ENCODE results near the gene TEX261. TPM values are rescaled to one million over a fixed set of nuclear protein-coding genes. Genes with fewer than 3 reads are reported as not detected.

Gene TEX261
- total and polyA plus RNA-seq, 2 donors, result 11.9 to 14.8 TPM

DNA sequence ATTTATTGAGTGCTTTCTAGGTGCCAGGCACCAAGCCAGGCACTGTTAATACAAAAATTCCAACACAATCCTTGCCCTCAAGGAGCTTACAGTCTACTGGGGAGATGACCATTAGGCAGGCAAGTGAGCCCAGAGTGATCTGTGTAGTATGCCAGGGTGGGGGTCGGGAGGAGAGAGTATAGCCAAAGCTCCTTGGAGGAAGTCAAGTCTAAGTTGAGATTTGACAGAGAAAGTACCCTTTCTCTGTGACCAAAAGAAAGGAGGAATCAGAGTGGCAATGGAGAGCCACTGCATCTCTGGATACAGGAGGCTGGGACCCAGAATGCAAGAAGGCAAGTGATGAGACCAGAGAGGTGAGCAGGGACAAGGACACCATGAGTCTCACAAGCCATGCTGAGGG, 8.7 kb downstream of the TEX261 start:
- no peak for DNase-seq (ENCODE audit: low read depth in 6 of 9, low spot score in 9 of 9)

DNA sequence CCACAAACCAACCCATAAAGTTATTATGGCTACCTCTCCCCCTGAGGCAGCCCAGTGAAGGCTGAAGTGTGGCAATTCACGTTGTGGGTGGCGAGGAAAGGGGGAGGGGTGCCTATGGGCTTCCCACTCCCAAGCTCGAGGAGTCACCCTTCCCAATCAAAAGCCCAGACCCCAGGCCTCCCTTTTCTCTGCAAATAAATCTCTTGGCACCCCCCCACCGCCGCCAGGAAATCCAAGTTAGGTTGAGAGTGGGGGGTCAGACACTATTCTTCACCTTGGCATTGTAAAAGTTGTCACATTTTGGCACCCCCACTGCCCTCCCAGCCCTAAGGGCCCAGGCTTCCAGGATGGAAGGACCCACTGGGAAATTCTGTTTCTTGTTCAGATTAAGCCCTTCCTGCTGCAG, 9.4 kb downstream of the TEX261 start:
- 86% methylated on average over 5 of the region's 5 CpGs for WGBS
- Histone ChIP-seq H3K36me3 (ENCODE audit: control insufficient read depth in 2 of 2, insufficient read depth in 2 of 2, low read length in 1 of 2) (peaks cover 39 to 40% of the 10 kb centered on the region in 2 donors), H3K27me3 (ENCODE audit: control insufficient read depth in 2 of 2, insufficient read depth in 1 of 2, low read length in 1 of 2) (no peaks in the 10 kb centered on the region), H3K4me3 (ENCODE audit: low read length in 2 of 2) (no peak overlapping the region), H3K27ac (ENCODE audit: low read depth in 1 of 2, low read length in 1 of 2) (no peak overlapping the region), H3K4me1 (ENCODE audit: control insufficient read depth in 2 of 2, insufficient read depth in 2 of 2, low read length in 2 of 2) (peaks cover 0 to 4% of the 10 kb centered on the region in 2 donors), H3K9me3 (ENCODE audit: control insufficient read depth in 2 of 2, insufficient read depth in 1 of 2, low read length in 1 of 2) (no peaks in the 10 kb centered on the region)
- no peak for DNase-seq (ENCODE audit: low read depth in 6 of 9, low spot score in 9 of 9)

More for the DNA sequence above, 8.7 kb downstream of the TEX261 start:
- Histone ChIP-seq H3K27ac (ENCODE audit: low read depth in 1 of 2, low read length in 1 of 2) (no peak overlapping the region), H3K4me3 (ENCODE audit: low read length in 2 of 2) (no peak overlapping the region), H3K36me3 (ENCODE audit: control insufficient read depth in 2 of 2, insufficient read depth in 2 of 2, low read length in 1 of 2) (peaks cover 39 to 45% of the 10 kb centered on the region in 2 donors), H3K27me3 (ENCODE audit: control insufficient read depth in 2 of 2, insufficient read depth in 1 of 2, low read length in 1 of 2) (no peaks in the 10 kb centered on the region), H3K9me3 (ENCODE audit: control insufficient read depth in 2 of 2, insufficient read depth in 1 of 2, low read length in 1 of 2) (no peaks in the 10 kb centered on the region), H3K4me1 (ENCODE audit: control insufficient read depth in 2 of 2, insufficient read depth in 2 of 2, low read length in 2 of 2) (peaks cover 0 to 4% of the 10 kb centered on the region in 2 donors)
- 98% methylated on average over 1 of the region's 1 CpG for WGBS

GRCh38 chr2:70984576-70985282, 9.9 kb downstream of the TEX261 start:
- H3K4me3 ChIP-seq (ENCODE audit: low read length in 2 of 2), result no peak overlapping the region
- H3K27ac ChIP-seq (ENCODE audit: low read depth in 1 of 2, low read length in 1 of 2), result no peak overlapping the region
- no peaks in the 10 kb centered on the region for H3K9me3 ChIP-seq (ENCODE audit: control insufficient read depth in 2 of 2, insufficient read depth in 1 of 2, low read length in 1 of 2)
- H3K36me3 ChIP-seq (ENCODE audit: control insufficient read depth in 2 of 2, insufficient read depth in 2 of 2, low read length in 1 of 2), result peaks cover 38 to 39% of the 10 kb centered on the region in 2 donors
- peaks cover 0 to 1% of the 10 kb centered on the region in 2 donors for H3K27me3 ChIP-seq (ENCODE audit: control insufficient read depth in 2 of 2, insufficient read depth in 1 of 2, low read length in 1 of 2)
- H3K4me1 ChIP-seq (ENCODE audit: control insufficient read depth in 2 of 2, insufficient read depth in 2 of 2, low read length in 2 of 2), result peaks cover 0 to 4% of the 10 kb centered on the region in 2 donors
- WGBS, result 24% methylated on average over 32 of the region's 32 CpGs
- DNase-seq (ENCODE audit: low read depth in 6 of 9, low spot score in 9 of 9), result peak in 5 of 9 donors; percentile 36 to 73 (median 65)

DNA sequence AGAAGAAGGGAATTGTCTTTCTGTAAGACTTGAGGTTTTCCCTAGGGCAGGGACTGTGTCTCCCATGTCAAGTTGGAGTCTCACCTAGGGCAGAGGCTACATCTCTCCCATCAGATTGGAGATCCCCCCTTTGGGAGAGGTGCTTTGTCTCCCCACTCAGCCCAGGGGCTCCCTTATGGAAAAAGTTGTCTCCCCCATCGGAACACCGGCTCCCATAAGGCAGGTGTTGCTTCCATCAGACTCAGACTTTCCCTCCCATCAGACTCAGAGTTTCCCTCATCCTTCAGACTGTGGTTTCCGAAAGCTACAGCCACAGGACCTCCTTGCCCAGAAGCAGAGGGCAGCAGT, 10.5 kb downstream of the TEX261 start:
- Histone ChIP-seq H3K27me3 (ENCODE audit: control insufficient read depth in 2 of 2, insufficient read depth in 1 of 2, low read length in 1 of 2) (peaks cover 0 to 6% of the 10 kb centered on the region in 2 donors), H3K27ac (ENCODE audit: low read depth in 1 of 2, low read length in 1 of 2) (no peak overlapping the region), H3K4me1 (ENCODE audit: control insufficient read depth in 2 of 2, insufficient read depth in 2 of 2, low read length in 2 of 2) (peaks cover 0 to 4% of the 10 kb centered on the region in 2 donors), H3K9me3 (ENCODE audit: control insufficient read depth in 2 of 2, insufficient read depth in 1 of 2, low read length in 1 of 2) (no peaks in the 10 kb centered on the region), H3K4me3 (ENCODE audit: low read length in 2 of 2) (no peak overlapping the region), H3K36me3 (ENCODE audit: control insufficient read depth in 2 of 2, insufficient read depth in 2 of 2, low read length in 1 of 2) (peaks cover 33 to 35% of the 10 kb centered on the region in 2 donors)
- WGBS, result 82% methylated on average over 3 of the region's 3 CpGs
- DNase-seq (ENCODE audit: low read depth in 6 of 9, low spot score in 9 of 9), result no peak

DNA sequence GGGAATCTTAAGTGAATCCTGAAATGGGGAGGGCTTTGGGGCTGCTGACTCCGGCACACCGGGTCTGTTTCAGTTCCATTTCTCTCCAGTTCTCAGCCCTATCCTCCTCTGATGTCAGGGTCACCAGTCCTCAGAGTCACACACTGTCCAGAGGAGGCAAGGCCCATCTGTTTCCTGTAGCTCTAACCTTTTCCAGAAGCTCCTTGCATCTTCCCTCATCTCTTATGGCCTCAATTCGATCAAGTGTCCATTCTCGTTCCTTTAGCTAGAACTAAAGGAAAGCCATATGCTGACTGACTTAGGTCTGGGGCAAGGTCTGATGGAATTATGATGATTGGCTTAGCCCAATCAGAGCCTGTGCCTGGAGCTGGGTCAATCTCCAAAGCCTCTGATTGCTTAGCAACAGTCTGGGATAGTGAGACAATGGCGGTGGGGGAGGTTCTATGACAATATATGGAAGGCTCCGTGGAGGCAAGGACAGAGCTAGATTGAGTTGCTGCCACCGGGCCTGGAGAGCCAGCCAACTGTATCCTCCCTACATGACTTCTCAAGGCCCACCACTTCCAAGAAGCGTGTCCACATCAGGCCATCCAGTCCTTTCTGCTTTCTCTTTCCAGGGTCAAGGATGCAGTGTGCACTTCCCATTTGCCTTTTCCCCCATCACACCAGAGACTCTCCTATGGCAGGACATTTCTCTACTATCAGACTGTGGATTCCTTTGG, 11.0 kb downstream of the TEX261 start:
- Histone ChIP-seq H3K9me3 (ENCODE audit: control insufficient read depth in 2 of 2, insufficient read depth in 1 of 2, low read length in 1 of 2) (no peaks in the 10 kb centered on the region), H3K36me3 (ENCODE audit: control insufficient read depth in 2 of 2, insufficient read depth in 2 of 2, low read length in 1 of 2) (peaks cover 28 to 30% of the 10 kb centered on the region in 2 donors), H3K27me3 (ENCODE audit: control insufficient read depth in 2 of 2, insufficient read depth in 1 of 2, low read length in 1 of 2) (peaks cover 0 to 12% of the 10 kb centered on the region in 2 donors), H3K4me1 (ENCODE audit: control insufficient read depth in 2 of 2, insufficient read depth in 2 of 2, low read length in 2 of 2) (peaks cover 2 to 5% of the 10 kb centered on the region in 2 donors), H3K4me3 (ENCODE audit: low read length in 2 of 2) (no peak overlapping the region), H3K27ac (ENCODE audit: low read depth in 1 of 2, low read length in 1 of 2) (no peak overlapping the region)
- DNase-seq (ENCODE audit: low read depth in 6 of 9, low spot score in 9 of 9), result no peak
- WGBS, result 95% methylated on average over 8 of the region's 8 CpGs

GRCh38 chr2:70982971-70983370, 11.7 kb downstream of the TEX261 start:
- H3K9me3 ChIP-seq (ENCODE audit: control insufficient read depth in 2 of 2, insufficient read depth in 1 of 2, low read length in 1 of 2), result no peaks in the 10 kb centered on the region
- no peak for DNase-seq (ENCODE audit: low read depth in 6 of 9, low spot score in 9 of 9)
- WGBS, result 94% methylated on average over 3 of the region's 3 CpGs
- H3K4me1 ChIP-seq (ENCODE audit: control insufficient read depth in 2 of 2, insufficient read depth in 2 of 2, low read length in 2 of 2), result peaks cover 2 to 10% of the 10 kb centered on the region in 2 donors
- H3K27me3 ChIP-seq (ENCODE audit: control insufficient read depth in 2 of 2, insufficient read depth in 1 of 2, low read length in 1 of 2), result peaks cover 0 to 19% of the 10 kb centered on the region in 2 donors
- H3K4me3 ChIP-seq (ENCODE audit: low read length in 2 of 2), result no peak overlapping the region
- H3K36me3 ChIP-seq (ENCODE audit: control insufficient read depth in 2 of 2, insufficient read depth in 2 of 2, low read length in 1 of 2), result peaks cover 21 to 23% of the 10 kb centered on the region in 2 donors
- H3K27ac ChIP-seq (ENCODE audit: low read depth in 1 of 2, low read length in 1 of 2), result no peak overlapping the region

DNA sequence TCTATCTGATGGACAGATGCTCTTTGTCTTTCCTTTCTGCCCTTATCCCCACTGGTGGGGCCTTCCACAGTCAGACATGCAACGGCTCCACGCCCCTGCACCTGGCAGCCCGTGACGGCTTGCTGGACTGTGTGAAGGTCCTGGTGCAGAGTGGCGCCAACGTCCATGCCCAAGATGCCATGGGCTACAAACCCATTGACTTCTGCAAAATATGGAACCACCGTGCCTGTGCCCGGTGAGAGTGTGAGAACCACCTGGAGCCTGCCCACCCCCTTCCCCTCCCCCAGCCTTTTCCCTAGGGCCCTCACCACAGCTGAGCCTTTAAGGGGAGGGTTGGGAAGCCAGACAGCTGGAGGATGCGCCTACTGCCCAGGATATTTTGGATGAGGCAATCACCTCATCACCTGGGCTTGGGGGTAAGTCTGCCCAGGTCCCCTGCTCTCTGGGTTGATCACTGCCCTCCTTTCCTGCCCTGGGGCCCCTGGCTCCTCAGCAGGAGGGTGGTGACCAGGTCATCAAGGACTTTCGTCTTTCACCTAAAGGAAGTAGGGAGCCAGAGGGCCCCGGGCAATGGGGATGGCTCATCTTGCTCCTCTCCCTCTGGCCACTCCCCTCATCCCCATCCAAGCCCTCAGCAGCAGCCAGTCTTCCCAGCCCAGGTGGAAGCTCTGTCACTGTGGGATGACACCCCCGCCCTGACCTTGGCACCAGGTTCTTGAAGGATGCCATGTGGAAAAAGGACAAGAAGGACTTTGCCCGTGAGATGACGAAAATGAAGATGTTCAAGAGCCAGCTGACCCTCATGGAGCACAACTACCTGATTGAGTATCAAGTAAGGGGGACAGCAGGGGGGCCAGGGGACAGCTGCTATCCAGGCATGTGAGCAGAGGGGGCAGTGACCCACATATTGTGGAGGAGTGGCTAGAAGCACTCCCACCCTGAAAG, 12.5 kb downstream of the TEX261 start:
- H3K36me3 ChIP-seq (ENCODE audit: control insufficient read depth in 2 of 2, insufficient read depth in 2 of 2, low read length in 1 of 2), result peaks cover 12 to 14% of the 10 kb centered on the region in 2 donors
- 95% methylated on average over 14 of the region's 14 CpGs for WGBS
- H3K4me1 ChIP-seq (ENCODE audit: control insufficient read depth in 2 of 2, insufficient read depth in 2 of 2, low read length in 2 of 2), result peaks cover 4 to 14% of the 10 kb centered on the region in 2 donors
- H3K27ac ChIP-seq (ENCODE audit: low read depth in 1 of 2, low read length in 1 of 2), result no peak overlapping the region
- no peak overlapping the region for H3K4me3 ChIP-seq (ENCODE audit: low read length in 2 of 2)
- H3K9me3 ChIP-seq (ENCODE audit: control insufficient read depth in 2 of 2, insufficient read depth in 1 of 2, low read length in 1 of 2), result no peaks in the 10 kb centered on the region
- peaks cover 0 to 27% of the 10 kb centered on the region in 2 donors for H3K27me3 ChIP-seq (ENCODE audit: control insufficient read depth in 2 of 2, insufficient read depth in 1 of 2, low read length in 1 of 2)
- DNase-seq (ENCODE audit: low read depth in 6 of 9, low spot score in 9 of 9), result no peak

- no peaks in the 10 kb centered on the region for H3K9me3 ChIP-seq (ENCODE audit: control insufficient read depth in 2 of 2, insufficient read depth in 1 of 2, low read length in 1 of 2)
- peaks cover 0 to 31% of the 10 kb centered on the region in 2 donors for H3K27me3 ChIP-seq (ENCODE audit: control insufficient read depth in 2 of 2, insufficient read depth in 1 of 2, low read length in 1 of 2)
- 95% methylated on average over 2 of the region's 2 CpGs for WGBS
- no peak for DNase-seq (ENCODE audit: low read depth in 6 of 9, low spot score in 9 of 9)
- peaks cover 7 to 8% of the 10 kb centered on the region in 2 donors for H3K36me3 ChIP-seq (ENCODE audit: control insufficient read depth in 2 of 2, insufficient read depth in 2 of 2, low read length in 1 of 2)
- no peak overlapping the region for H3K4me3 ChIP-seq (ENCODE audit: low read length in 2 of 2)
- peaks cover 4 to 14% of the 10 kb centered on the region in 2 donors for H3K4me1 ChIP-seq (ENCODE audit: control insufficient read depth in 2 of 2, insufficient read depth in 2 of 2, low read length in 2 of 2)
- H3K27ac ChIP-seq (ENCODE audit: low read depth in 1 of 2, low read length in 1 of 2), result no peak overlapping the region
These were observed 13.3 kb downstream of the TEX261 start for GRCh38 chr2:70981421-70981820.

Data from thymus (tissue), 11 donors.